Measurements from ENCODE around the gene CNTN1.

Gene CNTN1

DNA sequence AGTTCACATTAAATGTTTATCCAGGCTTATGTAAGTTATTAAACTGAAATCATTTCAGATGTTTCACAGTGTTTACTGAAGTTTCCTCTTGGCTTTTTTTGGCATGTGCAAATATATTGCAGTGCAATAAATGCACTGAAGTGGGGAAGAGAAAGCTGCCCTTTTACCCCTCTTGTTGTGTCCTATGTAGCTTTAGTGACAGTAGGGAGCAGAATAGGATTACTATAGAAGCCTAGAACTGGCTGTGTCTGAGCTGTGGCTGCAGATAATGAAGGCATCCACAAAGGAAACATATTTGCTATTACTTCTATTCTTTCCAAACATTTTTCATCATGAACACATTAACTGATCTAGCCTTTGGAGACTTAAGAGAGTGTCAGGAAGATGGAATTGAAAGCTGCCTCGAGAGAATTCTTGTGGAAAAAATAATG, 24.1 kb upstream of the CNTN1 start:
- DNase-seq (ENCODE audit: low read depth): peak; percentile 27

DNA sequence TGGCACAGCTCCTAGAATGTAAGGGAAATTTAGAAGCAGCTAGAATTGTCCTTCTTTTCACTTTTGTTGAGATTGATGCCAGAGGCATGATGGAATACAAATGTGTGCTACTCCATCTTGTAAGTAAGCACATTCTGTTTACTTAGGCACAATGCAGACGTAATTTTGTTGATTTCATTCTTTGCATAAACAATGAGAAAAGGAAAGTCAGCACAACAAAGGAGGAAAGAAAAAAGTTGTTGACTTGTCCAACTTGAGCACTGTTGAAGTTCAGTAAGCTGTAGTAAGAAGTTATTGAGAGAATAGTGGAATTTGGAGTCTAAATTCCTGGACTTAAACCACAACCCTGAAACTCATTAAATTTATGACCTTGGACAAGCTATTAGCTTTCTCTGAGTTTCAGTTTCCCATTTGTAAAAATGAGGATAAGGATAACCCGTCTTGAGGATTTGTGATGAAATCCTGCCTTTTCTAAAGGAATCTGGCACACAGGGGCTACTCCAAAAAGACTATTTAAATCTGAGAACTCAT, 19.4 kb upstream of the CNTN1 start:
- H3K4me3 ChIP-seq (ENCODE audit: low read depth, low read length): no peak overlapping the region
- TF ChIP-seq, protein P1, sequence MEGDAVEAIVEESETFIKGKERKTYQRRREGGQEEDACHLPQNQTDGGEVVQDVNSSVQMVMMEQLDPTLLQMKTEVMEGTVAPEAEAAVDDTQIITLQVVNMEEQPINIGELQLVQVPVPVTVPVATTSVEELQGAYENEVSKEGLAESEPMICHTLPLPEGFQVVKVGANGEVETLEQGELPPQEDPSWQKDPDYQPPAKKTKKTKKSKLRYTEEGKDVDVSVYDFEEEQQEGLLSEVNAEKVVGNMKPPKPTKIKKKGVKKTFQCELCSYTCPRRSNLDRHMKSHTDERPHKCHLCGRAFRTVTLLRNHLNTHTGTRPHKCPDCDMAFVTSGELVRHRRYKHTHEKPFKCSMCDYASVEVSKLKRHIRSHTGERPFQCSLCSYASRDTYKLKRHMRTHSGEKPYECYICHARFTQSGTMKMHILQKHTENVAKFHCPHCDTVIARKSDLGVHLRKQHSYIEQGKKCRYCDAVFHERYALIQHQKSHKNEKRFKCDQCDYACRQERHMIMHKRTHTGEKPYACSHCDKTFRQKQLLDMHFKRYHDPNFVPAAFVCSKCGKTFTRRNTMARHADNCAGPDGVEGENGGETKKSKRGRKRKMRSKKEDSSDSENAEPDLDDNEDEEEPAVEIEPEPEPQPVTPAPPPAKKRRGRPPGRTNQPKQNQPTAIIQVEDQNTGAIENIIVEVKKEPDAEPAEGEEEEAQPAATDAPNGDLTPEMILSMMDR (IDR thresholded peaks at IDR 0.05; ENCODE audit: control insufficient read depth, extremely low read depth, insufficient read depth): no peak
- DNase-seq (ENCODE audit: low read depth): no peak

More for the DNA sequence above, 24.1 kb upstream of the CNTN1 start:
- no peak overlapping the region for H3K4me3 ChIP-seq (ENCODE audit: low read depth, low read length)
- TF ChIP-seq, protein P1 (IDR thresholded peaks at IDR 0.05; ENCODE audit: control insufficient read depth, extremely low read depth, insufficient read depth): peak; percentile 27

DNA sequence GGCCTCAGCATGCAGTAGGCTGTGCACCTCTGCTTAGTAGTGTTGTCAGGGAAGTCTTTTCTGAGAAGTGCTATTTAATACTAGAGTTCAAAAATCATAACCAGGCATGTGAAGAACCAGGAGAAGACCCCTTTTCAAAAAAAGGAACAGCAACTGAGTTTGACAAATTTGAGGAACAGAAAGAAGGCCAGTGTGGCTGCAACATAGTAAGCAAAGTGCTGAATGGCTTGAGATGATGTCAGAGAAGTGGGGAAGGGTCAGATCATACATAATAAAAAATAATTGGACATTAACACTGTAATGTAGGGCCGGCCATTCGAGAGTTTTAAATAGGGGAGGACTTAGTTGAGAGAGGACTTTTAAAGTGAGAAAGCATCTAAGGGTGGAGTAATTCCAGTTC, 11.1 kb upstream of the CNTN1 start:
- TF ChIP-seq, protein P1 (IDR thresholded peaks at IDR 0.05; ENCODE audit: control insufficient read depth, extremely low read depth, insufficient read depth): no peak
- DNase-seq (ENCODE audit: low read depth): no peak
- H3K4me3 ChIP-seq (ENCODE audit: low read depth, low read length): no peak overlapping the region

DNA sequence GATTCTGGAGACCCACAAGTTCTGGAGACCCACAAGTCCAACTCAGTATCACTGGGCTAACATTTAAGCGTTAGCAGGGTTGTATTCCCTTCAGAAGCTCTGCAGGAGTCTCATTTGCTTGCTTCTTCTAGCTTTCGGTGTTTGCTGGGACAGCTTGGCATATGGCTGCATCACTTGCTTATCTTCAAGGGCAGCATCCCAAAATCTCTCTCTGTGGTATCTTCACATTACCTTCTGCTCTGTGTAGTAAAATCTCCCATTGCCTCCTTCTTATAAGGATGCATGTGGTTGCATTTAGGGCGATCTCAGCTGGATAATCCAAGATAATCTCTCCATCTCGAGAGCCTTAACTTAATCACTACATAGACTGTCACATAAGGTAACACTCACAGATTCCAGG, 7.3 kb upstream of the CNTN1 start:
- no peak overlapping the region for H3K4me3 ChIP-seq (ENCODE audit: low read depth, low read length)
- DNase-seq (ENCODE audit: low read depth): no peak
- TF ChIP-seq, protein P1 (IDR thresholded peaks at IDR 0.05; ENCODE audit: control insufficient read depth, extremely low read depth, insufficient read depth): no peak

GRCh38 chr12:40688085-40688725, 4.0 kb upstream of the CNTN1 start:
- no peak overlapping the region for H3K4me3 ChIP-seq (ENCODE audit: low read depth, low read length)
- no peak for DNase-seq (ENCODE audit: low read depth)
- TF ChIP-seq, protein P1 (IDR thresholded peaks at IDR 0.05; ENCODE audit: control insufficient read depth, extremely low read depth, insufficient read depth): no peak

GRCh38 chr12:40689576-40689975, 2.7 kb upstream of the CNTN1 start:
- TF ChIP-seq, protein P1 (IDR thresholded peaks at IDR 0.05; ENCODE audit: control insufficient read depth, extremely low read depth, insufficient read depth): no peak
- H3K4me3 ChIP-seq (ENCODE audit: low read depth, low read length): no peak overlapping the region
- DNase-seq (ENCODE audit: low read depth): no peak

DNA sequence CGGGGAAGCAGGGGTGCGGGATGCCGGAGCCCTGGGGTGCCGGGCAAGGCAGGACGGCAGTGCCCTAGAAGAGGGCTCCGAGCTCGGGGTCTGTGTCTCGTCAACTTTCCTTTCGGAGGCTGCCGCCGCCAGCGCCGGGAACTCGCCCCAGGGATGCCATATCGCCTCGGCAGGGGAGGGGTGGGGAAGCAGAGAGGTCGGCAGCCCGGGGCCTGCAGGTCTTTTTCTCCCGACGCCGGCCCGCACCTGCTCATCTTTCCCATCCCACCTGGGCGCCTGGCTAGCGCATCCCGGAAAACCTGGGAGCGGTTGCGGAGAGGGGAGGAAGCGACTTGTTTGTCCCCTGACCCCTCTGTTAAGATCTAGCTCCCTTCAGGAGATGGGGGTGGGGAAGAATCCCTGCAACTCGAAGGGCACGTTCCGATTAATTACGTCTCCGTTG, 547 bp downstream of the CNTN1 start:
- H3K4me3 ChIP-seq (ENCODE audit: low read depth, low read length): no peak overlapping the region
- TF ChIP-seq, protein P1 (IDR thresholded peaks at IDR 0.05; ENCODE audit: control insufficient read depth, extremely low read depth, insufficient read depth): no peak

More for the DNA sequence above, 547 bp downstream of the CNTN1 start:
- no peak for DNase-seq (ENCODE audit: low read depth)
